ENCODE results near the gene ADORA2B.
A peak's percentile ranks its signal among the peaks of the same experiment; 100 is the strongest.

Gene ADORA2B

GRCh38 chr17:15965528-15965927 is 20.6 kb downstream of the ADORA2B start:
- no peak for TF ChIP-seq REST (IDR thresholded peaks at IDR 0.05; ENCODE audit: insufficient replicate concordance, low read depth)
- TF ChIP-seq CTCF (IDR thresholded peaks at IDR 0.05; ENCODE audit: insufficient read depth, low read length), result no peak
- TF ChIP-seq POLR2AphosphoS5 (IDR thresholded peaks at IDR 0.05; ENCODE audit: low read depth), result no peak
- TF ChIP-seq GABPA (IDR thresholded peaks at IDR 0.05; ENCODE audit: low read depth), result no peak
- no peak for DNase-seq (ENCODE audit: low read depth in 1 of 2, low spot score in 1 of 2)
- Histone ChIP-seq H3K27me3 (ENCODE audit: insufficient read depth, poor library complexity, severe bottlenecking) (no peaks in the 10 kb centered on the region), H3K4me3 (replicated peaks; ENCODE audit: insufficient read depth, low read length) (no peak overlapping the region), H3K27ac (replicated peaks) (peak overlapping the region; percentile 80)

GRCh38 chr17:15966183-15966878 is 21.4 kb downstream of the ADORA2B start:
- TF ChIP-seq CTCF (IDR thresholded peaks at IDR 0.05; ENCODE audit: insufficient read depth, low read length), result no peak
- DNase-seq (ENCODE audit: low read depth in 1 of 2, low spot score in 1 of 2), result peak in 1 of 2 experiments; percentile 27
- H3K27ac ChIP-seq (replicated peaks), result peak overlapping the region; percentile 80
- H3K4me3 ChIP-seq (replicated peaks; ENCODE audit: insufficient read depth, low read length), result no peak overlapping the region
- no peaks in the 10 kb centered on the region for H3K27me3 ChIP-seq (ENCODE audit: insufficient read depth, poor library complexity, severe bottlenecking)

- no peak overlapping the region for H3K4me3 ChIP-seq (replicated peaks; ENCODE audit: insufficient read depth, low read length)
- peak in 1 of 2 experiments; percentile 33 for DNase-seq (ENCODE audit: low read depth in 1 of 2, low spot score in 1 of 2)
- TF ChIP-seq POLR2AphosphoS5 (IDR thresholded peaks at IDR 0.05; ENCODE audit: low read depth) (no peak), GABPA (IDR thresholded peaks at IDR 0.05; ENCODE audit: low read depth) (no peak), REST (IDR thresholded peaks at IDR 0.05; ENCODE audit: insufficient replicate concordance, low read depth) (no peak), CTCF (IDR thresholded peaks at IDR 0.05; ENCODE audit: insufficient read depth, low read length) (no peak), SPI1 (IDR thresholded peaks at IDR 0.05; ENCODE audit: borderline replicate concordance, low read depth) (no peak)
- H3K27me3 ChIP-seq (ENCODE audit: insufficient read depth, poor library complexity, severe bottlenecking), result no peaks in the 10 kb centered on the region
- peak overlapping the region; percentile 80 for H3K27ac ChIP-seq (replicated peaks)
Measured at GRCh38 chr17:15966879-15967248, 21.9 kb downstream of the ADORA2B start.
